Cardiac muscle cell (in vitro differentiated cells and primary cell): ENCODE measurements around the gene DHCR24. TPM values are rescaled to one million over a fixed set of nuclear protein-coding genes. Genes with fewer than 3 reads are reported as not detected.

ENCODE experiments used
- DNase-seq, 2 donors: peaks; one replicate each; pipeline versions ENCODE4 v3.0.0 to v3.0.0-alpha.2; 2010 to 2017; ENCODE audit warnings: low read depth in 1 of 2, low spot score in 1 of 2
- H3K27ac ChIP-seq: fragments of 200-600 bp; sonication (generic); 2 replicates; pipeline ENCODE4 v1.5.1; 2016
- H3K27me3 ChIP-seq: fragments of 200-600 bp; sonication (generic); 2 replicates; pipeline ENCODE4 v1.6.0; 2016; ENCODE audit warnings: control low read depth
- H3K36me3 ChIP-seq: fragments of 200-600 bp; sonication (generic); 2 replicates; pipeline ENCODE4 v1.5.1; 2016; ENCODE audit warnings: control low read depth
- H3K4me1 ChIP-seq: fragments of 200-600 bp; sonication (generic); 2 replicates; pipeline ENCODE4 v1.8.1; 2017; ENCODE audit warnings: low read depth, mild to moderate bottlenecking, mixed run types
- H3K4me3 ChIP-seq: fragments of 200-600 bp; sonication (generic); 2 replicates; pipeline ENCODE4 v1.5.1; 2016; ENCODE audit warnings: mild to moderate bottlenecking
- H3K9me3 ChIP-seq: fragments of 200-600 bp; sonication (generic); 2 replicates; pipeline ENCODE4 v1.5.1; 2017; ENCODE audit warnings: low read depth, mild to moderate bottlenecking, control low read depth
- polyA plus RNA-seq: library from polyadenylated mRNA; unstranded; fragments of >200 nt; fragmentation: Nextera tagmentation; extraction: Ambion mirVana; gene quantifications from 2 replicates; pipeline ENCODE4 v1.2.1, GENCODE V29; 2016
- total RNA-seq: library from RNA; depleted of rRNA; stranded (reverse); fragments of >200 nt; gene quantifications from 2 replicates; pipeline ENCODE4 v1.2.3, GENCODE V29; 2016
- TF ChIP-seq, protein P1 (sequence below): IDR thresholded peaks from 2 replicates; pipeline ENCODE4 v1.5.1; 2012; ENCODE audit warnings: low read depth, mild to moderate bottlenecking, low read length

DHCR24 gene
- total and polyA plus RNA-seq, 2 experiments from 2014 or later = 144 to 181 TPM

- no peaks in the 10 kb centered on the region for H3K9me3 ChIP-seq
- H3K4me1 ChIP-seq = peaks cover 9% of the 10 kb centered on the region
- TF ChIP-seq, protein P1, sequence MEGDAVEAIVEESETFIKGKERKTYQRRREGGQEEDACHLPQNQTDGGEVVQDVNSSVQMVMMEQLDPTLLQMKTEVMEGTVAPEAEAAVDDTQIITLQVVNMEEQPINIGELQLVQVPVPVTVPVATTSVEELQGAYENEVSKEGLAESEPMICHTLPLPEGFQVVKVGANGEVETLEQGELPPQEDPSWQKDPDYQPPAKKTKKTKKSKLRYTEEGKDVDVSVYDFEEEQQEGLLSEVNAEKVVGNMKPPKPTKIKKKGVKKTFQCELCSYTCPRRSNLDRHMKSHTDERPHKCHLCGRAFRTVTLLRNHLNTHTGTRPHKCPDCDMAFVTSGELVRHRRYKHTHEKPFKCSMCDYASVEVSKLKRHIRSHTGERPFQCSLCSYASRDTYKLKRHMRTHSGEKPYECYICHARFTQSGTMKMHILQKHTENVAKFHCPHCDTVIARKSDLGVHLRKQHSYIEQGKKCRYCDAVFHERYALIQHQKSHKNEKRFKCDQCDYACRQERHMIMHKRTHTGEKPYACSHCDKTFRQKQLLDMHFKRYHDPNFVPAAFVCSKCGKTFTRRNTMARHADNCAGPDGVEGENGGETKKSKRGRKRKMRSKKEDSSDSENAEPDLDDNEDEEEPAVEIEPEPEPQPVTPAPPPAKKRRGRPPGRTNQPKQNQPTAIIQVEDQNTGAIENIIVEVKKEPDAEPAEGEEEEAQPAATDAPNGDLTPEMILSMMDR = no peak
- no peaks in the 10 kb centered on the region for H3K27me3 ChIP-seq
- peaks cover 17% of the 10 kb centered on the region for H3K36me3 ChIP-seq
- H3K27ac ChIP-seq = no peak overlapping the region
- DNase-seq = peak in 1 of 2 donors; percentile 53
- no peak overlapping the region for H3K4me3 ChIP-seq
Measured at GRCh38 chr1:54857746-54858561, 29.0 kb downstream of the DHCR24 start.

DNA sequence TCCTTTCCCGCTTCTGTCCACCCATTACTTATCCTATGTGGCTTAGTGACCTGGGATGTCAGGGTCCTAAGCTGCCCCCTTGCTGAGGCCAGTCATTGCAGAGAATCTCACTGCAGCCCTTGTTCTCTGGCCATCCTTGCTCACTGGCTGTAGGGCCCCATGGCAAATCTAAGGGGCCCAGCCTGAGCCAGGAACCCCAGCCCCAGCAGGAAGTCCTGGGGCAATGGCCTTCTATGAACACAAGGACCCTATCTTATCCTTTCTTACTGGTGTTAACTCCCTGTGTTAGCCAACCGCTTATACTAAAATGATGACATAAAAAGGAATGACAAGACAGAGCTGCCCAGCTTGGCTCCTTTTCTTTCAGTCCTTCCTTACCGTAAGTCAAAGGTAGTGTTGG, 29.9 kb downstream of the DHCR24 start:
- Histone ChIP-seq H3K27me3 (no peaks in the 10 kb centered on the region), H3K9me3 (no peaks in the 10 kb centered on the region), H3K36me3 (peaks cover 21% of the 10 kb centered on the region), H3K4me1 (peaks cover 9% of the 10 kb centered on the region), H3K4me3 (no peak overlapping the region), H3K27ac (no peak overlapping the region)
- TF ChIP-seq, protein P1 = no peak
- DNase-seq = peak in 1 of 2 donors; percentile 54

- Histone ChIP-seq H3K4me1 (no peaks in the 10 kb centered on the region), H3K9me3 (no peaks in the 10 kb centered on the region), H3K27me3 (no peaks in the 10 kb centered on the region), H3K36me3 (peaks cover 41% of the 10 kb centered on the region), H3K4me3 (no peak overlapping the region), H3K27ac (no peak overlapping the region)
- DNase-seq = no peak
- TF ChIP-seq, protein P1 = no peak
Measured at GRCh38 chr1:54854381-54855020, 32.5 kb downstream of the DHCR24 start.

GRCh38 chr1:54853793-54854370, 33.1 kb downstream of the DHCR24 start:
- no peaks in the 10 kb centered on the region for H3K9me3 ChIP-seq
- H3K4me3 ChIP-seq = no peak overlapping the region
- no peaks in the 10 kb centered on the region for H3K4me1 ChIP-seq
- no peak for DNase-seq
- H3K36me3 ChIP-seq = peaks cover 48% of the 10 kb centered on the region
- TF ChIP-seq, protein P1 = no peak
- no peak overlapping the region for H3K27ac ChIP-seq
- H3K27me3 ChIP-seq = no peaks in the 10 kb centered on the region

DNA sequence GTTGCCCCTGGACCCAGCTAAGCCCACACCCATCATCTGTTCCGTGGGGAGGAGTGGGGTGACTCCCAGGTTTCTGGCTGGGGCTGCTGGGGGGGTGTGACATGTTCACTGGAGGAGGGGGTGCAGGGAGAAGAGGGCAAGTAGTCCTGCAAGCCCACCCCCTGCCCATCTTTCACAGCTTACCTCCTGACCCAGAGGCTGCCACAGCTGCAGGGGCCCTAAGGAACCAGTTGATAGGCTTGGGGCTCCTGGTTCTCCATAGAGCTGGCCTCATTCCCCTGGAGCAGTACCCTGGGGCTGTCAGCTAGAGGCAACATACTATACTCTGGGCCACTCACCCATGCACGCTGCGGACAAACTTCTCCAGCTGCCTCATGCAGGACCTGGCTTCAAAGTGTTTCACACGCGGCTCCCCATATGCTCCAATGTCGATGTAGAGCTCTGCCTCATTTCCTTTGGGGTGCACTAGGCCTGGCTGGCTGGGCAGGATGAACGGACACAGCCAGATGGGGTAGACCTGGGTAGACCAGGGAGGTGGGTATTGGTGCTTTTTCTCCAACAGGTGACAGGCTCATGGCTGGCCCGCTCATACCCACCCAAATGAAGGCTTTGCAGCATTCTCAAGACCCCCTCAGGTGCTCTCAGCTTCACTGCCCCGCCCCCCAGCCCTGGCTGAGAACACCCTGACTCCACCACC, 33.8 kb downstream of the DHCR24 start:
- no peaks in the 10 kb centered on the region for H3K4me1 ChIP-seq
- no peaks in the 10 kb centered on the region for H3K27me3 ChIP-seq
- no peak overlapping the region for H3K27ac ChIP-seq
- H3K36me3 ChIP-seq = peaks cover 48% of the 10 kb centered on the region
- no peak overlapping the region for H3K4me3 ChIP-seq
- TF ChIP-seq, protein P1 = no peak
- no peaks in the 10 kb centered on the region for H3K9me3 ChIP-seq
- no peak for DNase-seq
